Ecto neural progenitor cell (in vitro differentiated cells): ENCODE data around the gene STIM2.

Source experiments
- DNase-seq: peaks from one replicate; pipeline ENCODE4 v3.0.0-alpha.2; 2018; ENCODE audit warnings: low spot score

The STIM2 gene

GRCh38 chr4:26837993-26838842 is 22.4 kb upstream of the STIM2 start:
- no peak for DNase-seq

DNA sequence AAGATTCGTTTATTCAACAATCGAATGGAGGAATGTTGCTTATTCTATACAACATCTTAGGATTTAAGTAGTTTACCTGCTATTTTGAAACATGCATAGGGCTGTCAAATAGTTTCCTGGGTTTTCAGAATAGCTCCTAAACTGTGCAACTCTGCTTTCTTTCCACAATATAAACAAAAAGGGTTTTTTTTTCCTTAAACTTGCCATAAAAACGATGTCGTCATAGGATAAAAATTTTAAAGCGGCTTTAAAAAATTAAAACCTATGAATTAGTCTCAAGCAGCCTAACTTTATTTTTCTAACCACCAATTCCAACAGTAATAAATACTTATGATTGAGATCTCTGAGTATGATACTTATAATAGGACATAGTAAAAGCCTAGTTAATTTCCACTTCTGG is 21.6 kb upstream of the STIM2 start:
- DNase-seq, result no peak

DNA sequence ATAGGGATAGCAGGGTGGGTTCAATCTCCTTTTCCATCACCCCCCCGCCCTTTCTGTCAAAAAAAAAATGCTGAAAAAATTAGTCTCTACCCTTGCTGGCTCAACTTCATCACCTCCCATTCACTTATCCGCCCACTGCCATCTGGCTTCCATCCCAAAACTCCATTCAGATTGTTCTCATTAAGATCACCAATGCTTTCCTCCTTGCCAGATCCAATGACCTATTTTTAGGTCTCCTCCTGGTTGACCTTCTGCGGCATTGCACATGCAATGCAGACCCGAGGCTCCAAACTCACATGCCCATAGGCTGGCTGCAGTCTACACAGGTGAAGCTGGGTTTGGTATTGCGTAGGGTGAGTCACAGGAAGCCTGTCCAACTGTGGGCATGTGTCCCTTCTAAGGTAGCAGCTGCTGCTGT is 21.1 kb upstream of the STIM2 start:
- no peak for DNase-seq

GRCh38 chr4:26840786-26841185 is 19.9 kb upstream of the STIM2 start:
- no peak for DNase-seq

- no peak for DNase-seq
Observed at GRCh38 chr4:26842911-26843310, 17.7 kb upstream of the STIM2 start.

- DNase-seq, result no peak
Observed at GRCh38 chr4:26850528-26850927, 10.1 kb upstream of the STIM2 start.

GRCh38 chr4:26851129-26851528 is 9.5 kb upstream of the STIM2 start:
- DNase-seq, result no peak

DNA sequence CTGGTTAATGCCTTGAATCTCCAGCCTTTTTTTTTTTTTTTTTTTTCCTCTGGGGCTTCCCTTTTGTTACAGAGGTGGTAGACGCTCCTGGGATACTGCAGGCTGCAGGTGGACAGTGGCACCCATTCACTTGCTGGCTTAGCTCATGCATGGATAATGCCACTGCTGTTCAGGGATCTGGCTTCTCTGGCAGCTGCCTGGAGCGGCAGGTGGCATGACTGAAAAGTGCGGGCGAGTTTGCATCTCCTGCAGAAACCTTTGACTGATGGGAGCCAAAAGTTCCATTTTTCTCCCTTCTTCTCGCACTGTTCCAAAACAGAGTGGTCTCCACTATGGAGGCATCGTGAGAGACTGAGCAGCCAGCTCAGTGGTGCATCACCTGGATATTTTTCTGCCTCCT is 5.9 kb upstream of the STIM2 start:
- DNase-seq, result no peak

DNA sequence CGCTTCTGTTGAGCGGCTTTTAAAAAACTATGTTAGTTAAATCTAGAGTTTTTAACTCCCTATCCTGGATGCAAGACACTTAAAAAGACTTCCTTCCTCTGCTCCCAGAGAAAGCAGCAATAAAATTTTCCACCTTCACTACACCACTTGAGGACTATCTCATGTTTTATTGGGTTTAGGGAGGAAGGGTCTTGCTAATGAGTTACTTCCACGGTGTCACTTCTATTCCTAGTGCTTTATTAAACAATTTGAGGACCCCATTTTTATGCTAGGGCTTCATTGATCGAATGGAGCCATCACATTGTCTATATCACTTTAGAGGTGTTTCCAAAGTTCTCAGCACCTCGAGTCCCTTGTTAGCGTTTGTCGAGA is 3.7 kb upstream of the STIM2 start:
- DNase-seq, result no peak

GRCh38 chr4:26857278-26858034 is 3.2 kb upstream of the STIM2 start:
- peak; percentile 85 for DNase-seq

- DNase-seq, result no peak
Observed at GRCh38 chr4:26858035-26858918, 2.4 kb upstream of the STIM2 start.

GRCh38 chr4:26858947-26859401 is 1.7 kb upstream of the STIM2 start:
- DNase-seq, result no peak

DNA sequence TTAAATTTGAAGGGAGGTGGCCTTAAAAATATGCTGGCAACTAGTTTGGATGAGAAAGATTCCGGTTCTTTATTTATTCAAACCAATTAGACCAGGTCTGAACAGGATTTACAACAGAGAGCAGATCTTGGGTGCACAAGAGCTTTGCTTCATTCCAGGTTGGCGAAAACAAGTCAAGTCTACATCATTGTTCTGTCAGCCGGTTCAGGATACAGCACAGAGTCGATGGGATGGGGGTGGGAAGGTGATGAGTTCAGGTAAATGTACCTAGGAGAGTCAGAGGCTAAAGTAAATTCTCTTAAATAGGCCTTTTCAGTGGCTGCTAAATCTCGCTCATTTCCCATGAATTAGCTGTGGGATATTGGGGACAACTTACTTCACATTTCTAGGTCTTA is 882 bp upstream of the STIM2 start:
- DNase-seq, result no peak

DNA sequence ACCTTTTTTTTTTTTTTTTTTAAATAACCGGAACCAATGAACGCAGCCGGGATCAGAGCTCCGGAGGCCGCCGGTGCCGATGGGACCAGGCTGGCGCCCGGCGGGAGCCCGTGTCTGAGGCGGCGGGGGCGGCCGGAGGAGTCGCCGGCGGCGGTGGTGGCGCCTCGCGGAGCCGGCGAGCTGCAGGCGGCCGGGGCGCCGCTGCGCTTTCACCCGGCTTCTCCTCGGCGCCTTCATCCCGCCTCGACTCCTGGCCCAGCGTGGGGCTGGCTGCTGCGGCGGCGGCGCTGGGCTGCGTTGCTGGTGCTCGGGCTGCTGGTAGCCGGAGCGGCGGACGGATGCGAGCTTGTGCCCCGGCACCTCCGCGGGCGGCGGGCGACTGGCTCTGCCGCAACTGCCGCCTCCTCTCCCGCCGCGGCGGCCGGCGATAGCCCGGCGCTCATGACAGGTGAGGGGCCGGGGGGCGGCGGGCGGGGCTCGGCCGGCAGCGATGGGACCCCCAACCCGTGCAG is 337 bp downstream of the STIM2 start:
- peak; percentile 83 for DNase-seq

GRCh38 chr4:26861434-26862186 is 969 bp downstream of the STIM2 start:
- DNase-seq, result no peak

GRCh38 chr4:26862381-26862915 is 1.8 kb downstream of the STIM2 start:
- DNase-seq, result no peak

DNA sequence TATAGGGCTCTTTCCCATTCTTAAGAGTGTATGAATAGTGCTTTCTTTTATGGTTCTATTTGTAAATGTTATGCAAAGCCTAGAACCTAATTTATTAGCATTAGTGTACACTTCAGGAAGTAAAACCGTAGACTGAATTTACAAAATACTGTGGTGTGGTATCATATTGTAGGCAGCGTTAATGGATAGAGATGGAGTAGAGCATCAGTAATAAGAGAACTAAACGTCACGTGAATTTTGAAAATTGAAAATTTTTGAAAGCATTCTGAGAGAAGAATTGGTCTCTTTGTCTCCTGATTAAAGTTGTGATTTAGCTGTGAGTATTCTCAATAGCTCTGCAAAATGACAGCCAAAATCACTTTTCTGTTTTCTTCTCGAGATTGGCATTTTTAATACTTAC is 2.9 kb downstream of the STIM2 start:
- DNase-seq, result no peak

GRCh38 chr4:26864899-26865298 is 4.3 kb downstream of the STIM2 start:
- DNase-seq, result no peak

- DNase-seq, result no peak
Observed at GRCh38 chr4:26866203-26866602, 5.6 kb downstream of the STIM2 start.

DNA sequence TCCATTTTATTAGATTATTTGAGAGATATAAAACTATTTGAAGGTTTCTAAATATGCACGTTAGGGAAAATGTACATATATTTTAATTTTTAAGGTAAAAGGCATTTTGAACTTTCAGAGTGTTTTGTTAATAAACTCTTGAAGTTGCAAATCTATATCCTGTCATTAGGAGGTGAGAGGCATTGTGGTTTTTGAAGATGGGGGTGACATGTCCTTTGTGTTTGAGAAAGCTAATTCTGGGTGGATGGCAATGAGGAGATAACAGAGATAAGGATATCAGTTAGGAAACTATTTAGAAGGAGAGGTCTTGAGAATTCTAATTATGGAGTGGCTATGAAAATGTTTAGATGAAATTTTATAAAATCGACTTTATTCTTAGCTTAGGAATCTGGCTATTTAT is 6.1 kb downstream of the STIM2 start:
- DNase-seq, result no peak
